BJ (cell line): Measurements from ENCODE around the gene S1PR1. TPM values are rescaled to one million over a fixed set of nuclear protein-coding genes. Genes with fewer than 3 reads are reported as not detected.

ENCODE experiments used
- CTCF ChIA-PET: fragments of 350-600 bp; formaldehyde crosslinking; extraction: SDS; loops from one replicate; lab custom pipeline; 2021; ENCODE audit warnings: antibody characterized with exemption, inconsistent platforms; lab: Yijun Ruan, JAX
- POLR2A ChIA-PET: fragments of 300-600 bp; sonication (Branson Sonifier 250); formaldehyde crosslinking; extraction: SDS; loops from one replicate; lab custom pipeline; 2021; ENCODE audit warnings: antibody characterized with exemption; lab: Charles Lee
- DNase-seq: peaks from one replicate; pipeline ENCODE4 v3.0.0-alpha.2; 2011; ENCODE audit warnings: low read depth
- H3K27me3 ChIP-seq: 2 replicates; pipeline ENCODE4 v1.6.0; 2011; ENCODE audit warnings: low read length; ENCODE audit not compliant: control insufficient read depth, insufficient read depth
- H3K36me3 ChIP-seq: 2 replicates; pipeline ENCODE4 v1.5.1; 2011; ENCODE audit warnings: low read length; ENCODE audit not compliant: control insufficient read depth, insufficient read depth
- H3K4me3 ChIP-seq: 2 replicates; pipeline ENCODE4 v1.5.1; 2011; ENCODE audit warnings: low read depth, mild to moderate bottlenecking, control low read depth, low read length
- CTCF ChIP-seq: IDR thresholded peaks from 2 replicates; pipeline ENCODE4 v1.5.1; 2011; ENCODE audit warnings: low read depth, mild to moderate bottlenecking, control low read depth, inconsistent platforms, low read length, moderate library complexity; ENCODE audit not compliant: insufficient read depth
- polyA plus RNA-seq: library from polyadenylated mRNA; depleted of rRNA; stranded (reverse); fragments of >200 nt; gene quantifications from 2 replicates; pipeline ENCODE4 v1.2.3, GENCODE V29; 2011

Gene S1PR1
- polyA plus RNA-seq, 1 experiment = 12.2 TPM

GRCh38 chr1:101260556-101261350 lies 23.9 kb downstream of the S1PR1 start:
- no peak for TF ChIP-seq CTCF
- ChIA-PET CTCF (no interaction called here), POLR2A (no interaction called here)
- Histone ChIP-seq H3K36me3 (no peaks in the 10 kb centered on the region), H3K4me3 (no peak overlapping the region), H3K27me3 (no peaks in the 10 kb centered on the region)
- no peak for DNase-seq

- Histone ChIP-seq H3K27me3 (no peaks in the 10 kb centered on the region), H3K36me3 (no peaks in the 10 kb centered on the region), H3K4me3 (no peak overlapping the region)
- POLR2A ChIA-PET = no interaction called here
- CTCF ChIA-PET = no interaction called here
- no peak for DNase-seq
- no peak for TF ChIP-seq CTCF
Observed at GRCh38 chr1:101261623-101262022, 24.8 kb downstream of the S1PR1 start.

GRCh38 chr1:101262060-101262459 lies 25.2 kb downstream of the S1PR1 start:
- no peak for TF ChIP-seq CTCF
- DNase-seq = no peak
- ChIA-PET POLR2A (no interaction called here), CTCF (no interaction called here)
- H3K4me3 ChIP-seq = no peak overlapping the region
- no peaks in the 10 kb centered on the region for H3K27me3 ChIP-seq
- H3K36me3 ChIP-seq = no peaks in the 10 kb centered on the region

GRCh38 chr1:101262630-101263348 lies 26.0 kb downstream of the S1PR1 start:
- CTCF ChIA-PET = interaction anchor here (0.7 kb wide), 1 partner anchor 25 kb away, joined by 3 read pairs; no protein-coding TSS in a partner anchor
- no peak for DNase-seq
- no peak for TF ChIP-seq CTCF

GRCh38 chr1:101264697-101265096 lies 27.9 kb downstream of the S1PR1 start:
- Histone ChIP-seq H3K36me3 (no peaks in the 10 kb centered on the region), H3K27me3 (no peaks in the 10 kb centered on the region), H3K4me3 (no peak overlapping the region)
- DNase-seq = no peak
- ChIA-PET CTCF (interaction anchor here (0.8 kb wide), 1 partner anchor 24 kb away, joined by 3 read pairs; no protein-coding TSS in a partner anchor), POLR2A (no interaction called here)
- TF ChIP-seq CTCF = no peak

More at GRCh38 chr1:101262630-101263348, 26.0 kb downstream of the S1PR1 start:
- H3K27me3 ChIP-seq = no peaks in the 10 kb centered on the region
- POLR2A ChIA-PET = no interaction called here
- no peaks in the 10 kb centered on the region for H3K36me3 ChIP-seq
- no peak overlapping the region for H3K4me3 ChIP-seq
